Thyroid gland (tissue), 4 donors: ENCODE data around the gene CSTF1.

ENCODE experiments used
- POLR2A ChIP-seq, 2 donors: fragments of 450-650 bp; IDR thresholded peaks; one replicate each; pipeline ENCODE4 v1.6.1; 2017; ENCODE audit warnings: antibody characterized with exemption in 2 of 2, mild to moderate bottlenecking in 2 of 2, moderate library complexity in 1 of 2
- TF ChIP-seq, protein P1 (sequence below), 6 experiments: fragments of 200-600 bp in 3 of 6; fragments of 450-650 bp in 3 of 6; sonication (generic) in 3 of 6; IDR thresholded peaks; one replicate each; pipeline ENCODE4 v1.5.1; 2016 to 2019; ENCODE audit warnings: antibody characterized with exemption in 6 of 6, mild to moderate bottlenecking in 2 of 6, inconsistent platforms in 1 of 6, moderate library complexity in 1 of 6

GRCh38 chr20:56420940-56421688 lies 28.7 kb downstream of the CSTF1 start:
- TF ChIP-seq, protein P1, sequence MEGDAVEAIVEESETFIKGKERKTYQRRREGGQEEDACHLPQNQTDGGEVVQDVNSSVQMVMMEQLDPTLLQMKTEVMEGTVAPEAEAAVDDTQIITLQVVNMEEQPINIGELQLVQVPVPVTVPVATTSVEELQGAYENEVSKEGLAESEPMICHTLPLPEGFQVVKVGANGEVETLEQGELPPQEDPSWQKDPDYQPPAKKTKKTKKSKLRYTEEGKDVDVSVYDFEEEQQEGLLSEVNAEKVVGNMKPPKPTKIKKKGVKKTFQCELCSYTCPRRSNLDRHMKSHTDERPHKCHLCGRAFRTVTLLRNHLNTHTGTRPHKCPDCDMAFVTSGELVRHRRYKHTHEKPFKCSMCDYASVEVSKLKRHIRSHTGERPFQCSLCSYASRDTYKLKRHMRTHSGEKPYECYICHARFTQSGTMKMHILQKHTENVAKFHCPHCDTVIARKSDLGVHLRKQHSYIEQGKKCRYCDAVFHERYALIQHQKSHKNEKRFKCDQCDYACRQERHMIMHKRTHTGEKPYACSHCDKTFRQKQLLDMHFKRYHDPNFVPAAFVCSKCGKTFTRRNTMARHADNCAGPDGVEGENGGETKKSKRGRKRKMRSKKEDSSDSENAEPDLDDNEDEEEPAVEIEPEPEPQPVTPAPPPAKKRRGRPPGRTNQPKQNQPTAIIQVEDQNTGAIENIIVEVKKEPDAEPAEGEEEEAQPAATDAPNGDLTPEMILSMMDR (IDR thresholded peaks at IDR 0.05) = no peak
- no peak for TF ChIP-seq POLR2A (IDR thresholded peaks at IDR 0.05)
